ENCODE results near the gene CABLES2.

DNA sequence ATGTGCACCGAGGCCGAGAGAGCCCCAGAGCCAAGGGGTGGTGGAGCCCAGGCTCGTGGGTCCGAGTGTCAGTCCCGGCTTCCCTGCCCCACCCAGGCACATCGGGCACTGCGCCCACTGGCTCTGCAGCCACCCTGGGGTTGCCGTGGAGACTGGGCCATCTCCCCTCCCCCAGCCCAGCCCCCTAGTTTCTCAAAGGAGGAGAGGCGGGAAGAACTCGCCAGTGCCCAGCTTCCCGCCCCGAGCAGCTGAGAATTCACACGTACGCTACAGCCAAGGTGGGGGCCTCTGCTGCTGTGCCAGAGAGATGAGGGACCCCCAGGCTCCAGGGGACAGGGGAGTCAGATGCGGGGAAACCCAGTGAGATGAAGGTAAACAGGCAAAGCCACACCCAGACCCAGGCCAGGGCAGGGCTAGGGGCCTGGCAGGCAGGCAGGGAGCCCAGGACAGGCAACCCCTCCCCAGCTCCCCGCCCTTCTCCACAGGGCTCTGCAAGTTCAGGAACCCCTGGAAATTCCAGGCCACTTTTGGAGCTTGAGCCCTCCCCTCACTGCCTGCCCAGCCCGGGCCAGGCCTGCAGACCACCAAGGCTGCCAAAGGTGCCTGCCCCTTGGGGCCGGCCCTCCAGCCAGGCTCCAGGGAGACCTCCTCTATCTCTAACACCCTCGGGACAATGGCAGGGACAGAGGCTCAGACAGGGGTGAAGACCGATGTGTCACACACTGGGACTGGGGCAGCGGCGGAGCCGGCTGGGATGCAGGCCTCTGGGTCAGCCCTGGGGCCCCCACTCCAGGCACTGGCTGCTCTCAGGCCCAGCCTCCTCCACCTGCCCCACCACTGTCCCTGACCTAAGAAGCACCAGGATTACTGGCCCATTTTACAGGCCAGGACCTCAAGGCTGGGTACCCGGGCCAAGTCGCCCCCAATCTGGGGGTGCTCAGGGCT, 46.0 kb downstream of the CABLES2 start:
- TF ChIP-seq EZH2 (IDR thresholded peaks at IDR 0.05; ENCODE audit: insufficient read depth, poor library complexity, severe bottlenecking) = no peak
- TF ChIP-seq EZH2phosphoT487 (IDR thresholded peaks at IDR 0.05; ENCODE audit: insufficient read depth, low read depth) = no peak

Measured in GM23248 (cell line).